ENCODE data around the gene STIM2.

STIM2 gene

DNA sequence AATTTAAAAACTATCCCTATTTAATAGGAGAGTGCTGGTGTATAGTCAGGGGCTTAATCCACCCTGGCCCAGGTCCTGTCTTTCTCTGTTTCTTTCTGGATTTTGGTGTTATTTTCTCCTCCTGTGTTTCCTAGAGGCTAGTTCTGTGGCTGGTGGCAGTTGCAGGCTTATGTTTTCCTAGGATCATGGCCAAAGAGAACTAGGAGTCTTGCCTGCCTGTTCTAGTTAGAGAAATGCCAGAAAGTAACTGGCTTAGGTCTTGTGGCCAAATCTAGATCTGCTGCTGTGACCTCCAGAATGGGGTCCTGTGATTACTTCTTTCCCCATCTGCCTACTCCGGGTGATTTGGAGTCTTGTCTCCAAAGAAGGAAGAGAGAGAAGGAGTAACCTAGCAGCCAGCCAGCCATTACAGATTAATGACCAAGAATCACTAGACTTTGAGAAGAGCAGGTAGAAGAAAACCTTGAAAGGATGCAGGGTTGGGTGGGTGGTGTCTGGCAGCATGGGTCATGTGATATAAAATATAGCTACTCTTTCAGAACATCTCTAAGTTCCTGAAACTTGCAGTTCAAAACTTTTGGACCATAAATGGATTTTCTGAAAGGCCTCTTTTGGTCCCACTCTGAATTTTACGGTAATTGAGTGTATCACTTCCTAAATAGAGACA, 117.9 kb downstream of the STIM2 start:
- Mint-ChIP-seq H3K4me1 (peaks cover 21% of the 10 kb centered on the region), H3K4me3 (no peak overlapping the region), H3K36me3 (ENCODE audit: low read depth) (peaks cover 5% of the 10 kb centered on the region), H3K27ac (no peak overlapping the region), H3K9me3 (peaks cover 6% of the 10 kb centered on the region), H3K27me3 (ENCODE audit: low read depth) (no peaks in the 10 kb centered on the region)
- TF ChIP-seq, protein P1, sequence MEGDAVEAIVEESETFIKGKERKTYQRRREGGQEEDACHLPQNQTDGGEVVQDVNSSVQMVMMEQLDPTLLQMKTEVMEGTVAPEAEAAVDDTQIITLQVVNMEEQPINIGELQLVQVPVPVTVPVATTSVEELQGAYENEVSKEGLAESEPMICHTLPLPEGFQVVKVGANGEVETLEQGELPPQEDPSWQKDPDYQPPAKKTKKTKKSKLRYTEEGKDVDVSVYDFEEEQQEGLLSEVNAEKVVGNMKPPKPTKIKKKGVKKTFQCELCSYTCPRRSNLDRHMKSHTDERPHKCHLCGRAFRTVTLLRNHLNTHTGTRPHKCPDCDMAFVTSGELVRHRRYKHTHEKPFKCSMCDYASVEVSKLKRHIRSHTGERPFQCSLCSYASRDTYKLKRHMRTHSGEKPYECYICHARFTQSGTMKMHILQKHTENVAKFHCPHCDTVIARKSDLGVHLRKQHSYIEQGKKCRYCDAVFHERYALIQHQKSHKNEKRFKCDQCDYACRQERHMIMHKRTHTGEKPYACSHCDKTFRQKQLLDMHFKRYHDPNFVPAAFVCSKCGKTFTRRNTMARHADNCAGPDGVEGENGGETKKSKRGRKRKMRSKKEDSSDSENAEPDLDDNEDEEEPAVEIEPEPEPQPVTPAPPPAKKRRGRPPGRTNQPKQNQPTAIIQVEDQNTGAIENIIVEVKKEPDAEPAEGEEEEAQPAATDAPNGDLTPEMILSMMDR (IDR thresholded peaks at IDR 0.05; ENCODE audit: unreplicated experiment in 3 of 3), result no peak

DNA sequence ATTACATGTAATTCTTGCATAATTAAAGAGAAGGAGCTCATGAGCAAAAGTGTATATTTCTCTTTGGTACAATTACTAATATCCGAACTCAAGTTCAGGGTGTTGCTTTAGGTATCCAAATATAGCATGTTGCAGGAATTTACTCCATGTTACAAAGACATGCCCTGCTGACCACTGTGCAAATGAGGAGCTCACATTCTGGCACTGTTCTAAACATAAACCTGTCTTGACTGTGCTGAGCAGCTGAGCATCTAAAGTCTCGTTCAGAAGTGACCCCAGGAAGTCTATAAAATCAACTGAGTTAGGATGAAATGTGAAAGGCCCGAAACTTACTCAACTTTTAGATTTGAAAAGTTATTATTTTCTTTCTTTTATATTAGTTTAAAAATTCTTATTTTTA, 124.3 kb downstream of the STIM2 start:
- peak overlapping the region in 1 of 3 experiments; percentile 67 for H3K4me3 Mint-ChIP-seq
- H3K9me3 Mint-ChIP-seq, result peaks cover 2% of the 10 kb centered on the region
- H3K27me3 Mint-ChIP-seq (ENCODE audit: low read depth), result no peaks in the 10 kb centered on the region
- peak overlapping the region; percentile 29 to 74 (median 47) for H3K27ac Mint-ChIP-seq
- H3K4me1 Mint-ChIP-seq, result peaks cover 46% of the 10 kb centered on the region
- TF ChIP-seq, protein P1 (IDR thresholded peaks at IDR 0.05; ENCODE audit: unreplicated experiment in 3 of 3), result no peak
- peaks cover 8% of the 10 kb centered on the region for H3K36me3 Mint-ChIP-seq (ENCODE audit: low read depth)

DNA sequence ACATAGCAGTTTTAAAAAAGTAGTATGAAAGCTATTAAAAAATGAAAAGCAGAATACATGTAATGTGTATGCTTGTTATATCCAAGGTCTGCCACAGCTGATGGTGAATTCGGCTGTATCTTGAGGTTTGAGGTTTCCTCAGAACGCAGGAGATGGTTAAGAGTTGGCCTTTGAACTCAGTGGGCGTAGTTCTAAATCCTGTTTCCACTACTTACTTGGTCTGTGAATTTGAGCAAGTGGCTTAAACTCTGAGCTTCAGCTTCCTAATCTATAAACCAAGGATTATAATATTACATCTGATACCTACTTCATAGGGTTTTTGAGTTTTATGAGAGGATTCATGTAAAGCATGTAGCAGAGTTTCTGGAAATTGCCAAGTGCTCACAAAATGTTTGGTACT, 125.2 kb downstream of the STIM2 start:
- Mint-ChIP-seq H3K36me3 (ENCODE audit: low read depth) (peaks cover 8% of the 10 kb centered on the region), H3K27ac (peak overlapping the region in 2 of 3 experiments; percentile 43 to 51), H3K27me3 (ENCODE audit: low read depth) (no peaks in the 10 kb centered on the region), H3K4me1 (peaks cover 46% of the 10 kb centered on the region), H3K9me3 (peaks cover 2% of the 10 kb centered on the region), H3K4me3 (no peak overlapping the region)
- TF ChIP-seq, protein P1 (IDR thresholded peaks at IDR 0.05; ENCODE audit: unreplicated experiment in 3 of 3), result no peak

DNA sequence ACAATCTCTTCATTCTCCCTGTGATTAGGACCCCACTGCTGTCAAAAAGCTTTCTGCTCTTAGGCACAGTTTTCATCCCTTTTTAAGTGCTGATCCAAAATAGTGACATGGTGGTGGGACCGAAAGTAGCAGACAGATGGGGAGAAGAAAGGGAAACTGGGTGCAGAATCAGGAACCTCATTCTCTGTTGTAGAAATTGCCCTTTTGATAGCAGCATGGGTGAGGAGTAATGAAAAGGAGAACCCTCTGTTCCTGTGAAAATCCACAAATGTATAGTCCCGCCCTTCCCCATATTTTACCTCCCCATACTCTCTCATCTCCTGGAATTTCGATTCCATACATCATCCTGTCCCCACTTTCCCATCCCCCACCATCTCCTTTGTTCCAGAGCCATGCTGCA, 126.5 kb downstream of the STIM2 start:
- peak overlapping the region; percentile 10 to 72 (median 51) for H3K27ac Mint-ChIP-seq
- no peaks in the 10 kb centered on the region for H3K27me3 Mint-ChIP-seq (ENCODE audit: low read depth)
- TF ChIP-seq, protein P1 (IDR thresholded peaks at IDR 0.05; ENCODE audit: unreplicated experiment in 3 of 3), result no peak
- H3K4me1 Mint-ChIP-seq, result peaks cover 47% of the 10 kb centered on the region
- no peak overlapping the region for H3K4me3 Mint-ChIP-seq
- peaks cover 8% of the 10 kb centered on the region for H3K36me3 Mint-ChIP-seq (ENCODE audit: low read depth)
- H3K9me3 Mint-ChIP-seq, result peaks cover 2% of the 10 kb centered on the region

DNA sequence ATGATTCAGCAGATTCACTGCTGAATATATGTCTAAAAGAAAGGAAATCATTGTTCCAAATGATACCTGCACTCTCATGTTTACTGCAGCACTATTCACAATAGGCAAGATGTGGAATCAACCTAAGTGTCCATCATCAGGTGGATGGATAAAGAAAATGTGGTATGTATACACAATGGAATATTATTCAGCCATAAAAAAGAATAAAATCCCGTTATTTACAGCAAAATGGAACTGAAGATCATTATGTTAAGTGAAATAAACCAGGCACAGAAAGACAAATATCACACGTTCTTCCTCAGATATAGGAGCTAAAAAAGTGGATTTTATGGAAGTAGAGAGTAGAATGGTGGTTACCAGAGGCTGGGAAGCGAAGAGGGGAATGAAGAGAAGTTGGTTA, 130.4 kb downstream of the STIM2 start:
- TF ChIP-seq, protein P1 (IDR thresholded peaks at IDR 0.05; ENCODE audit: unreplicated experiment in 3 of 3), result no peak
- Mint-ChIP-seq H3K27me3 (ENCODE audit: low read depth) (no peaks in the 10 kb centered on the region), H3K36me3 (ENCODE audit: low read depth) (peaks cover 8% of the 10 kb centered on the region), H3K4me3 (no peak overlapping the region), H3K27ac (no peak overlapping the region), H3K4me1 (peaks cover 25% of the 10 kb centered on the region), H3K9me3 (peaks cover 2% of the 10 kb centered on the region)
